ENCODE measurements around the gene INPP5K. TPM values are rescaled to one million over a fixed set of nuclear protein-coding genes. Genes with fewer than 3 reads are reported as not detected.

INPP5K gene
- total and polyA plus RNA-seq, 4 donors: 33.6 to 76.7 (median 41.0) TPM

- no peak for TF ChIP-seq CTCF (IDR thresholded peaks at IDR 0.05; ENCODE audit: control extremely low read depth, extremely low read depth)
- H3K27ac ChIP-seq (ENCODE audit: low read depth in 1 of 2, low read length in 1 of 2): no peak overlapping the region
- no peaks in the 10 kb centered on the region for H3K9me3 ChIP-seq (ENCODE audit: control insufficient read depth in 4 of 4, insufficient read depth in 3 of 4, low read length in 3 of 4)
- WGBS, 2 donors: 70 to 83% methylated on average over 17 to 18 of the region's 18 CpGs
- H3K9ac ChIP-seq (ENCODE audit: insufficient read depth in 1 of 2, low read length in 2 of 2): no peak overlapping the region
- no peak for ATAC-seq (ENCODE audit: insufficient read depth, low FRiP score)
- peaks cover 0 to 6% (median 0%) of the 10 kb centered on the region in 5 donors for H3K4me1 ChIP-seq (ENCODE audit: control insufficient read depth in 5 of 5, insufficient read depth in 5 of 5, low read length in 5 of 5)
- no peak for DNase-seq
- H3K36me3 ChIP-seq (ENCODE audit: control insufficient read depth in 4 of 4, insufficient read depth in 4 of 4, low read length in 4 of 4): peaks cover 0 to 16% (median 3%) of the 10 kb centered on the region in 4 donors
- no peaks in the 10 kb centered on the region for H3K27me3 ChIP-seq (ENCODE audit: control insufficient read depth in 3 of 3, insufficient read depth in 3 of 3, low read length in 2 of 3)
- no peak overlapping the region for H3K4me3 ChIP-seq
Observed at GRCh38 chr17:1461198-1461944, 55.0 kb downstream of the INPP5K start.

- H3K27ac ChIP-seq (ENCODE audit: low read depth in 1 of 2, low read length in 1 of 2): peak overlapping the region in 1 of 2 donors; percentile 84
- ATAC-seq (ENCODE audit: insufficient read depth, low FRiP score) (no peak), DNase-seq (no peak)
- H3K27me3 ChIP-seq (ENCODE audit: control insufficient read depth in 3 of 3, insufficient read depth in 3 of 3, low read length in 2 of 3): no peaks in the 10 kb centered on the region
- H3K4me1 ChIP-seq (ENCODE audit: control insufficient read depth in 5 of 5, insufficient read depth in 5 of 5, low read length in 5 of 5): peaks cover 0 to 6% (median 0%) of the 10 kb centered on the region in 5 donors
- no peaks in the 10 kb centered on the region for H3K9me3 ChIP-seq (ENCODE audit: control insufficient read depth in 4 of 4, insufficient read depth in 3 of 4, low read length in 3 of 4)
- peaks cover 0 to 9% (median 3%) of the 10 kb centered on the region in 4 donors for H3K36me3 ChIP-seq (ENCODE audit: control insufficient read depth in 4 of 4, insufficient read depth in 4 of 4, low read length in 4 of 4)
- TF ChIP-seq CTCF (IDR thresholded peaks at IDR 0.05; ENCODE audit: control extremely low read depth, extremely low read depth): no peak
- H3K9ac ChIP-seq (ENCODE audit: insufficient read depth in 1 of 2, low read length in 2 of 2): no peak overlapping the region
- WGBS, 2 donors: 30 to 55% methylated on average over 6 of the region's 6 CpGs
- H3K4me3 ChIP-seq: no peak overlapping the region
Observed at GRCh38 chr17:1460233-1460632, 56.2 kb downstream of the INPP5K start.

- peaks cover 4 to 14% (median 8%) of the 10 kb centered on the region in 5 donors for H3K4me1 ChIP-seq (ENCODE audit: control insufficient read depth in 5 of 5, insufficient read depth in 5 of 5, low read length in 5 of 5)
- peak; percentile 98 to 99 (median 98) for DNase-seq
Observed at GRCh38 chr17:1455797-1456599, 60.4 kb downstream of the INPP5K start, which contains the start of gene CRK. Gene CRK, minus strand, starts transcription at chr17:1456232. Its CDS starts 115 bp downstream, at chr17:1456117.

More at GRCh38 chr17:1455797-1456599, 60.4 kb downstream of the INPP5K start, which contains the start of gene CRK:
- peak within 1 kb of the TSS; percentile 99 to 100 for H3K27ac ChIP-seq (ENCODE audit: low read depth in 1 of 2, low read length in 1 of 2)
- peak within 1 kb of the TSS; percentile 43 to 86 for H3K9ac ChIP-seq (ENCODE audit: insufficient read depth in 1 of 2, low read length in 2 of 2)
- no peak for TF ChIP-seq CTCF (IDR thresholded peaks at IDR 0.05; ENCODE audit: control extremely low read depth, extremely low read depth)
- peaks cover 0 to 5% (median under 1%) of the 10 kb centered on the region in 4 donors for H3K36me3 ChIP-seq (ENCODE audit: control insufficient read depth in 4 of 4, insufficient read depth in 4 of 4, low read length in 4 of 4)
- H3K9me3 ChIP-seq (ENCODE audit: control insufficient read depth in 4 of 4, insufficient read depth in 3 of 4, low read length in 3 of 4): no peaks in the 10 kb centered on the region
- H3K27me3 ChIP-seq (ENCODE audit: control insufficient read depth in 3 of 3, insufficient read depth in 3 of 3, low read length in 2 of 3): no peaks in the 10 kb centered on the region
- ATAC-seq (ENCODE audit: insufficient read depth, low FRiP score): peak; percentile 93
- 0% methylated on average over 91 to 93 of the region's 93 CpGs for WGBS, 2 donors
- peak within 1 kb of the TSS; percentile 98 for H3K4me3 ChIP-seq
